CD14-positive monocyte (primary cell): ENCODE measurements around the gene NCR2. TPM values are rescaled to one million over a fixed set of nuclear protein-coding genes. Genes with fewer than 3 reads are reported as not detected.

Experiments
- DNase-seq, 3 donors: peaks; one replicate each; pipeline ENCODE4 v3.0.0-alpha.2; 2011 to 2022
- H2AFZ ChIP-seq: 2 replicates; pipeline ENCODE4 v1.6.0; 2012; ENCODE audit warnings: mild to moderate bottlenecking, low read depth, low read length, inconsistent platforms; ENCODE audit not compliant: insufficient read depth, poor library complexity, severe bottlenecking
- H3K27ac ChIP-seq, 2 donors: 1 replicate in 1 of 2; 2 replicates in 1 of 2; pipeline ENCODE4 v1.5.1; 2012 to 2013; ENCODE audit warnings: low read length in 2 of 2, control low read depth in 1 of 2, inconsistent platforms in 1 of 2, low read depth in 1 of 2, mild to moderate bottlenecking in 1 of 2
- H3K27me3 ChIP-seq, 2 donors: one replicate each; pipeline versions ENCODE4 v1.6.0 to v1.6.1; 2011 to 2013; ENCODE audit warnings: low read length in 2 of 2; ENCODE audit not compliant: control insufficient read depth in 2 of 2, insufficient read depth in 2 of 2
- H3K36me3 ChIP-seq, 2 donors: replicated peaks in 1 of 2; 1 replicate in 1 of 2; 2 replicates in 1 of 2; pipeline versions ENCODE4 v1.5.1 to v1.6.1; 2012 to 2013; ENCODE audit warnings: low read length in 2 of 2, control low read depth in 1 of 2, inconsistent platforms in 1 of 2, mild to moderate bottlenecking in 1 of 2; ENCODE audit not compliant: insufficient read depth in 2 of 2, control insufficient read depth in 1 of 2
- H3K4me1 ChIP-seq, 2 donors: 1 replicate in 1 of 2; 2 replicates in 1 of 2; pipeline versions ENCODE4 v1.5.1 to v1.6.1; 2012 to 2013; ENCODE audit warnings: low read length in 2 of 2, control low read depth in 1 of 2, inconsistent platforms in 1 of 2, mild to moderate bottlenecking in 1 of 2, moderate library complexity in 1 of 2; ENCODE audit not compliant: insufficient read depth in 2 of 2, control insufficient read depth in 1 of 2
- H3K4me2 ChIP-seq: replicated peaks from 2 replicates; pipeline ENCODE3; 2012; ENCODE audit warnings: low read length, moderate library complexity, mild to moderate bottlenecking; ENCODE audit not compliant: poor library complexity, severe bottlenecking; ENCODE audit errors: extremely low read depth
- H3K4me3 ChIP-seq, 3 experiments: fragments of 200-600 bp in 1 of 3; sonication (generic) in 1 of 3; replicated peaks in 1 of 3; 1 replicate in 2 of 3; 2 replicates in 1 of 3; pipeline ENCODE4 v1.5.1; 2011 to 2013; ENCODE audit warnings: low read length in 3 of 3, mild to moderate bottlenecking in 3 of 3, control low read depth in 2 of 3, low read depth in 2 of 3, inconsistent platforms in 1 of 3, moderate library complexity in 1 of 3
- H3K79me2 ChIP-seq: 2 replicates; pipeline ENCODE4 v1.6.0; 2012; ENCODE audit warnings: mild to moderate bottlenecking, control low read depth, inconsistent platforms, low read length, moderate library complexity; ENCODE audit not compliant: insufficient read depth
- H3K9ac ChIP-seq: 2 replicates; pipeline ENCODE4 v1.6.0; 2017; ENCODE audit warnings: low read length, mild to moderate bottlenecking; ENCODE audit not compliant: insufficient read depth, poor library complexity, severe bottlenecking
- H3K9me3 ChIP-seq, 2 donors: replicated peaks in 1 of 2; 1 replicate in 1 of 2; 2 replicates in 1 of 2; pipeline versions ENCODE4 v1.5.1 to v1.6.1; 2012 to 2013; ENCODE audit warnings: low read length in 2 of 2, control low read depth in 1 of 2; ENCODE audit not compliant: control insufficient read depth in 1 of 2, insufficient read depth in 1 of 2
- H4K20me1 ChIP-seq: 2 replicates; pipeline ENCODE4 v1.6.0; 2012; ENCODE audit warnings: mild to moderate bottlenecking, low read length, control low read depth, moderate library complexity; ENCODE audit not compliant: insufficient read depth
- H3K27ac Mint-ChIP-seq, 7 donors: one replicate each; pipeline ENCODE4 v1.8.0; 2020; ENCODE audit warnings: mild to moderate bottlenecking in 7 of 7, mixed read lengths in 7 of 7, moderate library complexity in 6 of 7, inconsistent platforms in 2 of 7
- H3K27me3 Mint-ChIP-seq, 3 donors: one replicate each; pipeline ENCODE4 v1.8.0; 2021 to 2022; ENCODE audit warnings: low read depth in 3 of 3, mild to moderate bottlenecking in 3 of 3, mixed read lengths in 3 of 3, moderate library complexity in 3 of 3, inconsistent platforms in 1 of 3
- H3K36me3 Mint-ChIP-seq, 2 donors: one replicate each; pipeline ENCODE4 v1.8.0; 2020; ENCODE audit warnings: mixed read lengths in 2 of 2, inconsistent platforms in 1 of 2, mild to moderate bottlenecking in 1 of 2
- H3K4me1 Mint-ChIP-seq: one replicate; pipeline ENCODE4 v1.8.0; 2020; ENCODE audit warnings: mild to moderate bottlenecking, mixed read lengths
- H3K4me3 Mint-ChIP-seq, 2 donors: one replicate each; pipeline ENCODE4 v1.8.0; 2020; ENCODE audit warnings: mild to moderate bottlenecking in 2 of 2, mixed read lengths in 2 of 2, moderate library complexity in 1 of 2
- H3K9me3 Mint-ChIP-seq, 7 donors: one replicate each; pipeline ENCODE4 v1.8.0; 2020 to 2022; ENCODE audit warnings: mixed read lengths in 7 of 7, mild to moderate bottlenecking in 6 of 7, moderate library complexity in 6 of 7, inconsistent platforms in 2 of 7
- WGBS: methylation state at CpG from one replicate; pipeline ENCODE4 v1.1.5; 2013; ENCODE audit warnings: missing lambda C conversion rate; ENCODE audit not compliant: insufficient coverage; 5-methylcytosine and 5-hydroxymethylcytosine counted together
- intact Hi-C, 2 donors: fragments of 100-400 bp; cut with micrococcal nuclease; formaldehyde crosslinking; loops; one replicate each; pipeline versions ENCODE4 v1.15.0 to v1.15.1; 2023
- polyA plus RNA-seq, 3 donors: library from polyadenylated mRNA; depleted of rRNA in 1 of 3; unstranded in 2 of 3; stranded (reverse) in 1 of 3; fragments of 300-500 nt in 2 of 3; fragments of >200 nt in 1 of 3; fragmentation: Illumina TruSeq in 2 of 3; gene quantifications; 1 replicate in 2 of 3; 2 replicates in 1 of 3; pipeline ENCODE4 v1.2.3, GENCODE V29; 2012 to 2021
- TF ChIP-seq, protein P1 (sequence below): fragments of 200-600 bp; IDR thresholded peaks from one replicate; pipeline ENCODE4 v1.8.0; 2022; ENCODE audit warnings: antibody characterized with exemption, mild to moderate bottlenecking

NCR2 gene
- polyA plus RNA-seq, 3 donors = not detected

DNA sequence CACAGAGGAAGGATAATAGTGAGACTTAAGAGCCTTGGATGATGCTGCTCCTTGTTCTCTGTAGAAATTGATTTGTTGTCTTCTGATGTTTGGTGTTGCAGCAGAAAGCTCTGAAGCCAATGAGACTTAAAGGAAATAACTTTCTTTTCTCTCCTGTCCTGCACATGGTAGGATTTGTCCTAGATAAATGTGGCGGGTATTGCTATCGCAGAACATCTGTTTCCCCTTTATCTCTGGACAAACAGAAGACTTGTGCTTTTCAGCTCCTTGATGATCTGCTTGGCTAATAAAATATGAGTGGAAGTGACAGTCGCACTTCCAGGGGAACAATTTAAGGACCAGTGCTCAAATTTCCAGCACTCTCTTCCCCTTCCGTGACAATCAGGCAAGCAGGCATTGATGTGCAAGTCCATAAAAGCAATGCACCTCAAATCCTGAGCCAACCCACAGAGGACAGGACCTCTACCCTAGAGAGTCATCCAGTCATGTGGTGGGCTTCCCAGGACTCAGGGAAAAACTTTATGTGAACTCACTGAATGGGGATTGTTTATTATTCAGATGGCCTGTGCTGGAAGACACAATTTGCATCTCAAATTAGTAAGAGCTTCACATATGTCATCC is 9.9 kb upstream of the NCR2 start:
- no peaks in the 10 kb centered on the region for H3K9me3 Mint-ChIP-seq
- no peaks in the 10 kb centered on the region for H3K36me3 Mint-ChIP-seq
- H3K4me2 ChIP-seq = no peak overlapping the region
- TF ChIP-seq, protein P1, sequence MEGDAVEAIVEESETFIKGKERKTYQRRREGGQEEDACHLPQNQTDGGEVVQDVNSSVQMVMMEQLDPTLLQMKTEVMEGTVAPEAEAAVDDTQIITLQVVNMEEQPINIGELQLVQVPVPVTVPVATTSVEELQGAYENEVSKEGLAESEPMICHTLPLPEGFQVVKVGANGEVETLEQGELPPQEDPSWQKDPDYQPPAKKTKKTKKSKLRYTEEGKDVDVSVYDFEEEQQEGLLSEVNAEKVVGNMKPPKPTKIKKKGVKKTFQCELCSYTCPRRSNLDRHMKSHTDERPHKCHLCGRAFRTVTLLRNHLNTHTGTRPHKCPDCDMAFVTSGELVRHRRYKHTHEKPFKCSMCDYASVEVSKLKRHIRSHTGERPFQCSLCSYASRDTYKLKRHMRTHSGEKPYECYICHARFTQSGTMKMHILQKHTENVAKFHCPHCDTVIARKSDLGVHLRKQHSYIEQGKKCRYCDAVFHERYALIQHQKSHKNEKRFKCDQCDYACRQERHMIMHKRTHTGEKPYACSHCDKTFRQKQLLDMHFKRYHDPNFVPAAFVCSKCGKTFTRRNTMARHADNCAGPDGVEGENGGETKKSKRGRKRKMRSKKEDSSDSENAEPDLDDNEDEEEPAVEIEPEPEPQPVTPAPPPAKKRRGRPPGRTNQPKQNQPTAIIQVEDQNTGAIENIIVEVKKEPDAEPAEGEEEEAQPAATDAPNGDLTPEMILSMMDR = no peak
- H3K27ac ChIP-seq = no peak overlapping the region
- H3K9me3 ChIP-seq = no peaks in the 10 kb centered on the region
- H3K4me3 Mint-ChIP-seq = no peak overlapping the region
- H3K27me3 ChIP-seq = peaks cover 0 to 8% of the 10 kb centered on the region in 2 donors
- H2AFZ ChIP-seq = no peak overlapping the region
- H3K27me3 Mint-ChIP-seq = peaks cover 5 to 22% (median 12%) of the 10 kb centered on the region in 3 donors
- no peaks in the 10 kb centered on the region for H3K79me2 ChIP-seq
- no peak overlapping the region for H3K9ac ChIP-seq
- intact Hi-C loops = no loop called here
- no CpG with 5 or more reads among the region's 4 CpGs for WGBS
- no peaks in the 10 kb centered on the region for H3K4me1 Mint-ChIP-seq
- DNase-seq = no peak
- no peaks in the 10 kb centered on the region for H4K20me1 ChIP-seq
- H3K4me3 ChIP-seq = no peak overlapping the region
- H3K27ac Mint-ChIP-seq = no peak overlapping the region
- H3K4me1 ChIP-seq = no peaks in the 10 kb centered on the region
- no peaks in the 10 kb centered on the region for H3K36me3 ChIP-seq

DNA sequence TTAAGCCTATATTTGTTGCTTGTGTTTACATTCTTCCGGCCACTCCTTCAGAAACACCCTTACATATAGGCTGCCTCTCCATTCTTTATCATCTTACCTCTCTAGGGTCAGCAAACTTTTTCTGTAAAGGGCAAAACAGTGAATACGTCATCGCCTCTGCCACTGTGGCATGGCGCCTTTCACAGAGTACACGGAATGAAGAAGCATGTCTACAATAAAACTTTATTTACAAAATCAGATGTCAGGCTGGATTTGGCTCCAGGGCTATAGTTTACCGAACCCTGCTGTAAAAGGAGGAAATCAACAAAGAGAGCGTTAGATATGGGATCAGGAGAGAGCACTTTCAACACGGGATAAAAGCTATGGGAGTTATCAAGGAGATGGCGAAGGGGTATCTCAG is 9.3 kb upstream of the NCR2 start:
- TF ChIP-seq, protein P1 = no peak
- no peaks in the 10 kb centered on the region for H3K4me1 Mint-ChIP-seq
- H3K79me2 ChIP-seq = no peaks in the 10 kb centered on the region
- intact Hi-C loops = no loop called here
- H3K4me2 ChIP-seq = no peak overlapping the region
- H2AFZ ChIP-seq = no peak overlapping the region
- no peaks in the 10 kb centered on the region for H3K36me3 Mint-ChIP-seq
- H3K36me3 ChIP-seq = no peaks in the 10 kb centered on the region
- no peaks in the 10 kb centered on the region for H4K20me1 ChIP-seq
- no peak overlapping the region for H3K27ac ChIP-seq
- H3K4me1 ChIP-seq = no peaks in the 10 kb centered on the region
- no peak for DNase-seq
- WGBS = 90% methylated on average over 2 of the region's 9 CpGs
- no peak overlapping the region for H3K4me3 Mint-ChIP-seq
- no peak overlapping the region for H3K4me3 ChIP-seq
- peaks cover 0 to 8% of the 10 kb centered on the region in 2 donors for H3K27me3 ChIP-seq
- H3K9ac ChIP-seq = no peak overlapping the region
- H3K9me3 ChIP-seq = no peaks in the 10 kb centered on the region
- no peak overlapping the region for H3K27ac Mint-ChIP-seq
- no peaks in the 10 kb centered on the region for H3K9me3 Mint-ChIP-seq
- peaks cover 5 to 22% (median 12%) of the 10 kb centered on the region in 3 donors for H3K27me3 Mint-ChIP-seq
